ENCODE measurements around the gene GRM4.
A peak's percentile ranks its signal among the peaks of the same experiment; 100 is the strongest.

Gene GRM4

DNA sequence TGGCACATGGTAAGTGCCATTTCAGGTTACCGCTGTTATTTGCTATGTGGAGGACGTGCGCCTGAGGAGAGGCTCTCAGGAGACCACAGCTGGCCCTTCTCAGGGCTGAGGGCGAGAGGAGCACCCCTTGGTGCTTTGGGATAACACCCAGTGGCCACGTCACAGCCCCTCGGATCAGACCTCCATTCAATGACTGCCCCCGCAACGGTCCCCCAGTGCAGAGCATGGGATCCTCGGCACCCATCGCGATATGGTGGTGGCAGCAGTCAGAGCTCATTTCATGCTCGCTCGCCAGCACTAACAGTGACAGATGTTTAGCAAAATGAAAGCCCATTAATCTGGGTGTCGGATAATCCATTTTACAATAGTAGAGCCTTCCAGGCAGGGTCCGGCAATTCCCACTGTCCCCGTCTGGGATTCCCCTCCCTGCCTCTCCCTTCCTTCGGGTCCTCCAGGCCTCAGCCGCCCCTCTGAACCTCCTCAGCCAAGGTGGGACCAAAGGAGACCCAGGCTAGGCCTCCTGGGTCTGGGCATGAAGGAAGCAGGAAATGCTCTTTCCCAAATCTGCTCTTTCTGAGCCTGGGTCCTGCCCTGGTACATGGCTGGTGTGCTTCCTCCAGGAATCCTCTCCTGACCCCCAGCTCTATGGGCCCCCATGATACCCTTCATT lies 117.1 kb downstream of the GRM4 start:
- DNase-seq (ENCODE audit: insufficient read length, low spot score), result no peak
- TF ChIP-seq, protein P1, sequence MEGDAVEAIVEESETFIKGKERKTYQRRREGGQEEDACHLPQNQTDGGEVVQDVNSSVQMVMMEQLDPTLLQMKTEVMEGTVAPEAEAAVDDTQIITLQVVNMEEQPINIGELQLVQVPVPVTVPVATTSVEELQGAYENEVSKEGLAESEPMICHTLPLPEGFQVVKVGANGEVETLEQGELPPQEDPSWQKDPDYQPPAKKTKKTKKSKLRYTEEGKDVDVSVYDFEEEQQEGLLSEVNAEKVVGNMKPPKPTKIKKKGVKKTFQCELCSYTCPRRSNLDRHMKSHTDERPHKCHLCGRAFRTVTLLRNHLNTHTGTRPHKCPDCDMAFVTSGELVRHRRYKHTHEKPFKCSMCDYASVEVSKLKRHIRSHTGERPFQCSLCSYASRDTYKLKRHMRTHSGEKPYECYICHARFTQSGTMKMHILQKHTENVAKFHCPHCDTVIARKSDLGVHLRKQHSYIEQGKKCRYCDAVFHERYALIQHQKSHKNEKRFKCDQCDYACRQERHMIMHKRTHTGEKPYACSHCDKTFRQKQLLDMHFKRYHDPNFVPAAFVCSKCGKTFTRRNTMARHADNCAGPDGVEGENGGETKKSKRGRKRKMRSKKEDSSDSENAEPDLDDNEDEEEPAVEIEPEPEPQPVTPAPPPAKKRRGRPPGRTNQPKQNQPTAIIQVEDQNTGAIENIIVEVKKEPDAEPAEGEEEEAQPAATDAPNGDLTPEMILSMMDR (IDR thresholded peaks at IDR 0.05; ENCODE audit: insufficient read depth, missing control alignments), result no peak
- no peak for FAIRE-seq

DNA sequence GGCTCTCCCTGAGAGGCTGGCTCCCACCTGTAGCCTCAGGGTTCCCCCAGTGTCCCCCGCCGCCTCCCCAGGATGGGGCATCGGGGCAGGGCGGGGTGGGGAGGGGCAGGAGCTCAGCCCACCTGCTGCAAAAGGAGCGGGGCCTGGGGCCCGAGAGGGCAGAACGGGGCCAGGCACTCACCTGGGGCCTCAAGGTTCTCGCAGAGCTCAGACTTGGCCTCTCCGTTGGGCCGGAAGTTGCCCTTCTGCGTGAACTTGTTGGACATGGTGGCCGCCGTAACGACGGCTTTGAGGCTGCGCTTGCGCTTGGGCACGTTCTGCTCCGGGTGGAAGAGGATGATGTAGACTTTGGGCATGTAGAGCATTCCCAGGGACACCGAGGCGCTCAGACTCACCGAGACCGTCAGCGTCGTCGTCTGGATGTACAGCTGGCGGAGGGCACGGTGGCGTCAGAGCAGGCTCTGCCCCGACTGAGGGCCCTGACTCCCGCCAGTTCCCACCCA lies 117.9 kb downstream of the GRM4 start:
- TF ChIP-seq, protein P1 (IDR thresholded peaks at IDR 0.05; ENCODE audit: insufficient read depth, missing control alignments), result no peak
- DNase-seq (ENCODE audit: insufficient read length, low spot score) (no peak), FAIRE-seq (no peak)

DNA sequence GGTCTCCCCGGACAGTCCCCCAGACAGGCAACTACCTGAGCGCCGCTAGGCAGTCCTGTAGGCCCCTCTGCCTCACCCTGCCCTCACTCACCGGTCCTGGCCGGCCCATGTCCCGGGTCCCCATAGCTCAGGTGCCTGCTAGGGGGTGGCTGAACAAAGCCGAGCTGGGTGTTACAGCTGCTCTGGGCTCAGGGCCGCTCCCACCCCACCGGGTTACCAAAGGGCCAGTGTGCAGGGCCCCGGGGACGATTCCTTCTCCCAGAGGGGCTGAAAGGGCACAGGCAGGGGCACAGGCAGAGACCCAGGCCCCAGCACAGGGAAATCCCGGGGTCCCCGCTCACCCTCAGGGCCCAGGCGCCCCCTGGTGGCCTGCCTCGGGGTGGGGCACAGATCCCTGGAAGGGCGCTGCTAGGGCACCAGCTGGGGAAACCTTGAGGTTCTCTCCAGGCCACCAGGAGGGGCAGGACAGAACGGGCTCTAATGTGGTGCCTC lies 118.4 kb downstream of the GRM4 start:
- no peak for FAIRE-seq
- TF ChIP-seq, protein P1 (IDR thresholded peaks at IDR 0.05; ENCODE audit: insufficient read depth, missing control alignments), result peak; percentile 60
- peak; percentile 66 for DNase-seq (ENCODE audit: insufficient read length, low spot score)

DNA sequence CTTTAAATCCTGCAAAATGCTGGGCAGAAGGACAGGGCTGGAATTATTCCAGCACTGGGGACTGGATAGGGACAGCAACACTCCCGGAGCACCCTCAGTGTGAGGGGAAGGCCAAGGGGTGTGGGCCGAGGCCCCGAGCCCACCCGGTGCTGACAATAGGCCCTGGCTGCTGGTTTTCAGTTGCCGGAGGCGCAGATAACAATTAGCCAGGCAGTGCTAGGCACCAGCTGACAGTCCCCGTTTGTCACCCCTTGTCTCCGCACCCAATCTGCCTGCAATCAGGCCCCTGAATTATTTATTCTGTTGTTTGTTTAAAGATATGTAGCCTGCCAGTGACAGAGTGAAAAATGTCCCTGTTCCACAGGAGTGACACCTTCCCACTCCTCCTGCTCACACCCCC lies 120.0 kb downstream of the GRM4 start:
- FAIRE-seq, result no peak
- no peak for DNase-seq (ENCODE audit: insufficient read length, low spot score)
- TF ChIP-seq, protein P1 (IDR thresholded peaks at IDR 0.05; ENCODE audit: insufficient read depth, missing control alignments), result no peak

DNA sequence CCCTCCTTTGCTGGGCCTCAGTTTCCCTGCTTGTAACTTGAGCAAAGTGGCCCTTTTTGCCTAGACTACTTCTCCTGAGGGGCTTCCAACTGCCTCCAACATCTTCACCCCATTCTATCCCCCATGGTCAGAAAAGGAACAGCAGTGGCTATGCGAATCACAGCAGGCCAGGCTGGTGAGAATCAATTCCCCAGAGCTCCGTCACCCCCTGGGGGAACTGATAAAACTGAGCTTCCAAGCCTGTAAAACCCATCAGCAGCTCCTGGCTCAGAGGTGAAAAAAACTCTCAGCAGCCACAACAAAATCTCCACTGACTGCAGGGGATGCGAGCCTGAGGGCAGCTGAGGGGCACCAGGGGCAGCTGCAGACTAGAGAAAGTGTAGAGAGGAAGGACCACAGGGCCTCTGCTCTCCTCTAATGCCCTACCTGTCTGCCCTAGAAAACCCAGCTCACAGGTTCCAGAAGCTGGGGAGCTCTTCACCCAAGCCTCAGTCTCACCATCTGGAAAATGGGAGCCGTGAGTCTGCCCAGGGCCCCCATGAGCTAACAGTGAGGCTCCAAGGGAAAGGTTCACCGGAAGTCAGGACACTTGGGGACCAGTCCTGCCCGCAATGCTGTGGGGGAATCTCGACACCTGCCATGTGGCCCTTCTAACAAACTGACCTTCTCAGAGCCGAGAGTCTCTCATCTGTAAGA lies 120.6 kb downstream of the GRM4 start:
- DNase-seq (ENCODE audit: insufficient read length, low spot score) (no peak), FAIRE-seq (no peak)
- TF ChIP-seq, protein P1 (IDR thresholded peaks at IDR 0.05; ENCODE audit: insufficient read depth, missing control alignments), result no peak

DNA sequence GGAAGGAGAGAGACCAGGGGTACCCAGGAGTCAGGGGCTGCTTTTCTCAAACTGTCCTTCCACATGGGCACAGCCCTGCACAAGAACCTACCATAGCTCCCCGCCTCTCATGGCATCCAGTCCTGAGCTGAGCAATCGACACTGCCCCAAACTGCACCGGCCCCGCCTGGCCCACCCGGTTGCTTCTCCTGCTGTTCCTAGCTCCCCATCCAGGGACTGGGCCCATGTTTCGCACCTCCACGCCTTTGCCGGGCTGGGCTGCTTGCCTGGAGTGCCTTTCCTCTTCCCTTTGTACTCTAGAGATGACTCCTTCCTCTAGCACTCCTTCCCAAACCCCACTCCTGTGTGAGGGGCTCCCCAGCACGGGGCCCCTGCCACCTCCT lies 123.0 kb downstream of the GRM4 start:
- FAIRE-seq (no peak), DNase-seq (ENCODE audit: insufficient read length, low spot score) (no peak)
- TF ChIP-seq, protein P1 (IDR thresholded peaks at IDR 0.05; ENCODE audit: insufficient read depth, missing control alignments), result no peak

All from D721Med (cell line).